K562 (cell line): ENCODE results near the gene CSDE1. TPM values are rescaled to one million over a fixed set of nuclear protein-coding genes. Genes with fewer than 3 reads are reported as not detected.

Experiments
- ADNP ChIP-seq: fragments of 200-800 bp; sonication (Bioruptor generic); IDR thresholded peaks from 2 replicates; pipeline ENCODE4 v1.6.1; 2016; ENCODE audit warnings: missing genetic modification characterization, missing compliant biosample characterization
- CBX2 ChIP-seq: fragments of 200-600 bp; sonication (generic); IDR thresholded peaks from one replicate; pipeline ENCODE4 v1.6.1; 2012; ENCODE audit warnings: mild to moderate bottlenecking, low read length, inconsistent platforms; ENCODE audit not compliant: insufficient read depth, poor library complexity, severe bottlenecking
- CREB1 ChIP-seq, 2 experiments: sonication (generic) in 1 of 2; formaldehyde crosslinking in 1 of 2; IDR thresholded peaks; 2 replicates each; pipeline versions ENCODE4 v1.6.1 to v1.8.0; 2012 to 2022; ENCODE audit warnings: inconsistent platforms in 1 of 2, mild to moderate bottlenecking in 1 of 2, missing genetic modification reagents in 1 of 2, moderate library complexity in 1 of 2
- PHF21A ChIP-seq: fragments of 450-650 bp; IDR thresholded peaks from 2 replicates; pipeline ENCODE4 v1.6.1; 2017; ENCODE audit warnings: low read depth, borderline replicate concordance
- POLR2A ChIP-seq: fragments of 450-650 bp; conservative IDR thresholded peaks from 2 replicates; pipeline ENCODE4 v1.6.1; 2016
- POLR2AphosphoS2 ChIP-seq: IDR thresholded peaks from 2 replicates; pipeline ENCODE4 v1.6.1; 2012; ENCODE audit warnings: low read length, improper control_type of control experiment
- POU5F1 ChIP-seq: fragments of 150-350 bp; IDR thresholded peaks from 2 replicates; pipeline ENCODE4 v1.6.1; 2014; ENCODE audit warnings: borderline replicate concordance, low read length, low read depth, mild to moderate bottlenecking; ENCODE audit not compliant: partially characterized antibody
- RERE ChIP-seq: sonication (generic); formaldehyde crosslinking; IDR thresholded peaks from 2 replicates; pipeline ENCODE4 v1.8.0; 2023; ENCODE audit warnings: missing genetic modification reagents, mild to moderate bottlenecking, borderline replicate concordance
- SMARCB1 ChIP-seq: IDR thresholded peaks from 2 replicates; pipeline ENCODE4 v1.6.1; 2011; ENCODE audit warnings: improper control_type of control experiment, low read depth; ENCODE audit not compliant: insufficient read length
- ZNF23 ChIP-seq: fragments of 250-450 bp; sonication (Bioruptor Pico); IDR thresholded peaks from 2 replicates; pipeline ENCODE4 v1.4.0; 2020; ENCODE audit warnings: mild to moderate bottlenecking
- ZNF318 ChIP-seq, 2 experiments: fragments of 450-650 bp; IDR thresholded peaks; 2 replicates each; pipeline ENCODE4 v1.6.1; 2016; ENCODE audit warnings: mild to moderate bottlenecking in 2 of 2, borderline replicate concordance in 1 of 2, low read depth in 1 of 2, moderate library complexity in 1 of 2
- ZNF551 ChIP-seq: fragments of 250-450 bp; sonication (Bioruptor Pico); IDR thresholded peaks from 2 replicates; pipeline ENCODE4 v1.5.0; 2021; ENCODE audit warnings: mild to moderate bottlenecking, moderate library complexity
- ZNF699 ChIP-seq: fragments of 250-450 bp; sonication (Bioruptor Pico); IDR thresholded peaks from 2 replicates; pipeline ENCODE4 v1.8.0; 2021; ENCODE audit warnings: mild to moderate bottlenecking, moderate library complexity; ENCODE audit not compliant: insufficient replicate concordance
- polyA plus RNA-seq, 8 experiments: library from polyadenylated mRNA; depleted of rRNA in 4 of 8; stranded (reverse) in 5 of 8; unstranded in 3 of 8; fragments of >200 nt; fragmentation: Nextera tagmentation in 2 of 8; fragmentation: Illumina TruSeq in 1 of 8; extraction: Ambion mirVana in 2 of 8; extraction: Trizol in 1 of 8; gene quantifications; 2 replicates each; pipeline versions ENCODE4 v1.2.1 to v1.2.3, GENCODE V29; 2011 to 2014; ENCODE audit warnings: inconsistent platforms in 1 of 8, missing spikeins in 1 of 8
- total RNA-seq, 7 experiments: library from RNA; depleted of rRNA in 6 of 7; stranded (reverse); fragments of >200 nt in 6 of 7; fragmentation: Illumina TruSeq in 2 of 7; extraction: Trizol in 2 of 7; gene quantifications; 2 replicates each; pipeline versions ENCODE4 v1.2.1 to v1.2.3, GENCODE V29; 2011 to 2021; ENCODE audit warnings: low replicate concordance in 1 of 7

The CSDE1 gene
- total and polyA plus RNA-seq, 9 of the 15 experiments (the other 6 are each of a cell fraction or from before 2014, with no cell fraction given) = 174 to 538 (median 403) TPM

DNA sequence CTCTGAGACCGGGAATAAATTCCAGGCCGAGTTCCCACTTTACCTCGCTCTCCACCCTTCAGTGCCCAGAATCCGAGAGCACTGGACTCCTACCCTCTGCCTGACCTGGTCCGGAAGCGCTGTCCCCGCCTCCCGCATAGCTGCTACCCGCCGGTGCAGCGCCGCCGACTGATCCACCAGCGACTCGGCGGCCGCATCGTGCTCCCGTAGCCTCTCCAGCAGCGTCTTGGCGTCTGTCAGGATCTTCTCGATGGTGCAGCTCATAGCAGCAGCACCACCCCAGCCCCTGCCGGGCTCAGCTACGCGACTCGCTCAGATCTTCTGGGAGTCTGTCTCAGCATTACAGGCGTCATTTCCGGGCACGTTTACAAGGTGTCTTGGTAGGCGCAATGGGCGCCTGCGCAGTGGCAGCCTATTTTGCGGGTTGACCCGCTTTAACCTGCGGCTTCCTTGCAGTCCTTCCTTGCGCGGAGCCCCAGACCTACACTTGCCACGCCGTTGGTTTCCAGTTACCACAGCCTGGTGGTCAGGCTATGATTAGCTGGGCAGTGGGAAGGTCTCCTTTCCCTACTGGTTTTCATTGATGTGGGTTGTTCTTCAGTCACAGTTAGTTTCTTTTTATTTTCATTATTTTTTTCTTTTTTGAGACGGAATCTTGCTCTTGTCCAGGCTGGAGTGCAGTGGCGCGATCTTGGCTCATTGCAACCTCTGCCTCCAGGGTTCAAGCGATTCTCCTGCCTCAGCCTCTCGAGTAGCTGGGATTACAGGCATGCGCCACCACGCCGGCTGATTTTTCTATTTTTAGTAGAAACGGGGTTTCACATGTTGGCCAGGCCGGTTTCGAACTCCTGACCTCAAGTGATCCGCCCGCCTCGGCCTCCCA is 22.8 kb upstream of the CSDE1 start, which contains the start of gene SIKE1 (continued):
- TF ChIP-seq ZNF23 (CRISPR knock-in tag) (no peak), POLR2A (peak; percentile 99), POU5F1 (peak; percentile 14), ZNF318 (IDR thresholded peaks at IDR 0.05; ENCODE audit: borderline replicate concordance in 1 of 2, low read depth in 1 of 2) (no peak), ADNP (tag) (peak; percentile 67; the same call in 1 of the 2 replicates), CBX2 (no peak), ZNF699 (no peak), CREB1 (IDR thresholded peaks at IDR 0.05) (peak; percentile 97), CREB1 (CRISPR knock-in tag; IDR thresholded peaks at IDR 0.05) (peak; percentile 96), PHF21A (no peak), SMARCB1 (no peak), RERE (CRISPR knock-in tag) (no peak), ZNF551 (CRISPR knock-in tag) (no peak), POLR2AphosphoS2 (peak; percentile 89; the same call in 1 of the 2 replicates)
